HepG2 (cell line): ENCODE measurements around the gene C2orf42. TPM values are rescaled to one million over a fixed set of nuclear protein-coding genes. Genes with fewer than 3 reads are reported as not detected.
A peak's percentile ranks its signal among the peaks of the same experiment; 100 is the strongest.

ENCODE experiments used
- EEA1 ChIP-seq: sonication (generic); formaldehyde crosslinking; IDR thresholded peaks from 2 replicates; pipeline ENCODE4 v1.5.1; 2020; ENCODE audit warnings: mild to moderate bottlenecking, missing genetic modification reagents, borderline replicate concordance
- RBM39 ChIP-seq: fragments of 200-400 bp; formaldehyde crosslinking; IDR thresholded peaks from one replicate; pipeline ENCODE4 v1.6.1; 2018; ENCODE audit warnings: antibody characterized with exemption, mild to moderate bottlenecking, low read depth, low read length; ENCODE audit not compliant: poor library complexity, severe bottlenecking
- SAFB2 ChIP-seq: sonication (generic); formaldehyde crosslinking; IDR thresholded peaks from 2 replicates; pipeline ENCODE4 v1.5.1; 2020; ENCODE audit warnings: missing genetic modification reagents, low read depth, mild to moderate bottlenecking, borderline replicate concordance
- SMAD3 ChIP-seq: sonication (generic); formaldehyde crosslinking; IDR thresholded peaks from 2 replicates; pipeline ENCODE4 v1.4.0; 2020; ENCODE audit warnings: missing genetic modification reagents
- STAT5B ChIP-seq: sonication (generic); formaldehyde crosslinking; IDR thresholded peaks from 2 replicates; pipeline ENCODE4 v1.4.0; 2020; ENCODE audit warnings: missing genetic modification reagents
- TCF7L2 ChIP-seq: IDR thresholded peaks from 2 replicates; pipeline ENCODE4 v1.6.1; 2011; ENCODE audit warnings: mild to moderate bottlenecking, low read depth, low read length, moderate library complexity
- TEAD3 ChIP-seq: optimal IDR thresholded peaks from 2 replicates; pipeline ENCODE3; 2016; ENCODE audit warnings: borderline replicate concordance
- ZBTB3 ChIP-seq: sonication (generic); formaldehyde crosslinking; IDR thresholded peaks from 2 replicates; pipeline ENCODE4 v1.4.0; 2020; ENCODE audit warnings: low read depth, mild to moderate bottlenecking, moderate library complexity, missing genetic modification reagents, borderline replicate concordance
- ZNF136 ChIP-seq: sonication (generic); formaldehyde crosslinking; IDR thresholded peaks from 2 replicates; pipeline ENCODE4 v1.8.1; 2022; ENCODE audit warnings: low read depth, mild to moderate bottlenecking, moderate library complexity, missing genetic modification reagents
- ZNF343 ChIP-seq: sonication (generic); formaldehyde crosslinking; IDR thresholded peaks from 2 replicates; pipeline ENCODE4 v1.4.0; 2020; ENCODE audit warnings: mild to moderate bottlenecking, missing genetic modification reagents
- ZNF570 ChIP-seq: sonication (generic); formaldehyde crosslinking; IDR thresholded peaks from 2 replicates; pipeline ENCODE4 v1.4.0; 2020; ENCODE audit warnings: mild to moderate bottlenecking, missing genetic modification reagents, borderline replicate concordance
- ZNF577 ChIP-seq: sonication (generic); formaldehyde crosslinking; IDR thresholded peaks from 2 replicates; pipeline ENCODE4 v1.4.0; 2020; ENCODE audit warnings: mild to moderate bottlenecking, low read depth, missing genetic modification reagents, borderline replicate concordance
- ZNF724P ChIP-seq: sonication (generic); formaldehyde crosslinking; IDR thresholded peaks from 2 replicates; pipeline ENCODE4 v1.8.0; 2022; ENCODE audit warnings: missing genetic modification reagents, borderline replicate concordance
- ZNF792 ChIP-seq: IDR thresholded peaks from 2 replicates; pipeline ENCODE4 v1.6.1; 2016
- polyA plus RNA-seq, 8 experiments: library from polyadenylated mRNA; depleted of rRNA in 3 of 8; stranded (reverse) in 7 of 8; unstranded in 1 of 8; fragments of >200 nt; fragmentation: Illumina TruSeq in 4 of 8; extraction: Trizol in 4 of 8; gene quantifications; 2 replicates each; pipeline versions ENCODE4 v1.2.1 to v1.2.3, GENCODE V29; 2011 to 2016; ENCODE audit warnings: low read depth in 4 of 8, missing spikeins in 1 of 8, mixed read lengths in 1 of 8; ENCODE audit not compliant: insufficient read depth in 1 of 8
- total RNA-seq, 5 experiments: library from RNA; depleted of rRNA; stranded (reverse); fragments of >200 nt; fragmentation: Illumina TruSeq; extraction: Trizol; gene quantifications; 2 replicates each; pipeline ENCODE4 v1.2.3, GENCODE V29; 2016; ENCODE audit warnings: low read depth in 1 of 5
- TF ChIP-seq, protein P1 (sequence below): sonication (generic); formaldehyde crosslinking; IDR thresholded peaks from 2 replicates; pipeline ENCODE4 v1.4.0; 2020; ENCODE audit warnings: missing genetic modification reagents, borderline replicate concordance
- TF ChIP-seq, protein P2 (sequence below): sonication (generic); formaldehyde crosslinking; IDR thresholded peaks from 2 replicates; pipeline ENCODE4; 2020; ENCODE audit warnings: missing genetic modification reagents, mild to moderate bottlenecking, borderline replicate concordance
- TF ChIP-seq, protein P3 (sequence below): sonication (generic); formaldehyde crosslinking; IDR thresholded peaks from 2 replicates; pipeline ENCODE4 v1.9.0; 2022; ENCODE audit warnings: missing genetic modification reagents, mild to moderate bottlenecking, borderline replicate concordance
- TF ChIP-seq, protein P4 (sequence below): sonication (generic); formaldehyde crosslinking; IDR thresholded peaks from 2 replicates; pipeline ENCODE4 v1.9.0; 2021; ENCODE audit warnings: missing genetic modification reagents, borderline replicate concordance
- TF ChIP-seq, protein P5 (sequence below): sonication (generic); IDR thresholded peaks from 2 replicates; pipeline ENCODE4 v1.6.1; 2016; ENCODE audit warnings: low read depth, borderline replicate concordance

The C2orf42 gene
- total and polyA plus RNA-seq, 2 of the 13 experiments (the other 11 are each of a cell fraction or from before 2014, with no cell fraction given): 9.3 to 9.9 TPM

DNA sequence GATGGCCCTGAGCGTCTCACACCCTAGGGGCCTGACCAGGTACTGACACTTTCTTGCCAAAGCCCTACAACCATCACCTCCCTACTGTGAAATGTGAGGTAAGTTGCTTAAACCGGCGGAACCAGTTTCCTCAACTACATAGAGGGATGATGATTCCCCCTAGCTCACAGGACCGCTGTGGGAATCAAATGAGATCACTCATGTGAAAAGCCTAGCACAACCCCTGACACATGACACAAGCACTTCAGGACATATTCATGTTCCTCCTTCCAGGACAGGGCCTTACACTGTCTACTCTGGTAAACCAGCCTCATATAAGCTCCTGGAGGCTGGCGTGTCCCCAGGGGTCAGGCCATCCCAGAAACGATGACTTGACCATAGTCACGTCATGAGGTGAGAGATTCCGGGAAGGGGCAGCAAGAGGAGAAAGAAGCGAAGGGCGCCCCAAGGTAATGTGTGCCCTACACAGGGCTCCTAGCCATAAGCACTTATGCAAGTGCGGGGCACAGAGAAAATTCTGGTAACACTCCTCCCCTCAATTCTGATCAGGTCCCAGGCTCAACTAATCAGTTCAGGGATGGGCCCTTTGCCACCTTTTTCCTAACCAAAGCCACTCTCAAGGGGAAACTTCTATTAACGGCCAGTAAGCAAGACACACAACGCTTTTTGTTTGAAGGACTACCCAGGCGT lies 49.5 kb downstream of the C2orf42 start (continued):
- TF ChIP-seq, protein P1, sequence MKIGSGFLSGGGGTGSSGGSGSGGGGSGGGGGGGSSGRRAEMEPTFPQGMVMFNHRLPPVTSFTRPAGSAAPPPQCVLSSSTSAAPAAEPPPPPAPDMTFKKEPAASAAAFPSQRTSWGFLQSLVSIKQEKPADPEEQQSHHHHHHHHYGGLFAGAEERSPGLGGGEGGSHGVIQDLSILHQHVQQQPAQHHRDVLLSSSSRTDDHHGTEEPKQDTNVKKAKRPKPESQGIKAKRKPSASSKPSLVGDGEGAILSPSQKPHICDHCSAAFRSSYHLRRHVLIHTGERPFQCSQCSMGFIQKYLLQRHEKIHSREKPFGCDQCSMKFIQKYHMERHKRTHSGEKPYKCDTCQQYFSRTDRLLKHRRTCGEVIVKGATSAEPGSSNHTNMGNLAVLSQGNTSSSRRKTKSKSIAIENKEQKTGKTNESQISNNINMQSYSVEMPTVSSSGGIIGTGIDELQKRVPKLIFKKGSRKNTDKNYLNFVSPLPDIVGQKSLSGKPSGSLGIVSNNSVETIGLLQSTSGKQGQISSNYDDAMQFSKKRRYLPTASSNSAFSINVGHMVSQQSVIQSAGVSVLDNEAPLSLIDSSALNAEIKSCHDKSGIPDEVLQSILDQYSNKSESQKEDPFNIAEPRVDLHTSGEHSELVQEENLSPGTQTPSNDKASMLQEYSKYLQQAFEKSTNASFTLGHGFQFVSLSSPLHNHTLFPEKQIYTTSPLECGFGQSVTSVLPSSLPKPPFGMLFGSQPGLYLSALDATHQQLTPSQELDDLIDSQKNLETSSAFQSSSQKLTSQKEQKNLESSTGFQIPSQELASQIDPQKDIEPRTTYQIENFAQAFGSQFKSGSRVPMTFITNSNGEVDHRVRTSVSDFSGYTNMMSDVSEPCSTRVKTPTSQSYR: no peak
- no peak for TF ChIP-seq ZNF792
- TF ChIP-seq, protein P2, sequence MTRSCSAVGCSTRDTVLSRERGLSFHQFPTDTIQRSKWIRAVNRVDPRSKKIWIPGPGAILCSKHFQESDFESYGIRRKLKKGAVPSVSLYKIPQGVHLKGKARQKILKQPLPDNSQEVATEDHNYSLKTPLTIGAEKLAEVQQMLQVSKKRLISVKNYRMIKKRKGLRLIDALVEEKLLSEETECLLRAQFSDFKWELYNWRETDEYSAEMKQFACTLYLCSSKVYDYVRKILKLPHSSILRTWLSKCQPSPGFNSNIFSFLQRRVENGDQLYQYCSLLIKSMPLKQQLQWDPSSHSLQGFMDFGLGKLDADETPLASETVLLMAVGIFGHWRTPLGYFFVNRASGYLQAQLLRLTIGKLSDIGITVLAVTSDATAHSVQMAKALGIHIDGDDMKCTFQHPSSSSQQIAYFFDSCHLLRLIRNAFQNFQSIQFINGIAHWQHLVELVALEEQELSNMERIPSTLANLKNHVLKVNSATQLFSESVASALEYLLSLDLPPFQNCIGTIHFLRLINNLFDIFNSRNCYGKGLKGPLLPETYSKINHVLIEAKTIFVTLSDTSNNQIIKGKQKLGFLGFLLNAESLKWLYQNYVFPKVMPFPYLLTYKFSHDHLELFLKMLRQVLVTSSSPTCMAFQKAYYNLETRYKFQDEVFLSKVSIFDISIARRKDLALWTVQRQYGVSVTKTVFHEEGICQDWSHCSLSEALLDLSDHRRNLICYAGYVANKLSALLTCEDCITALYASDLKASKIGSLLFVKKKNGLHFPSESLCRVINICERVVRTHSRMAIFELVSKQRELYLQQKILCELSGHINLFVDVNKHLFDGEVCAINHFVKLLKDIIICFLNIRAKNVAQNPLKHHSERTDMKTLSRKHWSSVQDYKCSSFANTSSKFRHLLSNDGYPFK (CRISPR knock-in tag): no peak
- TF ChIP-seq SMAD3 (CRISPR knock-in tag): peak; percentile 15; the same call in 1 of the 2 replicates
- TF ChIP-seq ZNF570 (CRISPR knock-in tag): no peak
- TF ChIP-seq TEAD3: no peak
- TF ChIP-seq, protein P3, sequence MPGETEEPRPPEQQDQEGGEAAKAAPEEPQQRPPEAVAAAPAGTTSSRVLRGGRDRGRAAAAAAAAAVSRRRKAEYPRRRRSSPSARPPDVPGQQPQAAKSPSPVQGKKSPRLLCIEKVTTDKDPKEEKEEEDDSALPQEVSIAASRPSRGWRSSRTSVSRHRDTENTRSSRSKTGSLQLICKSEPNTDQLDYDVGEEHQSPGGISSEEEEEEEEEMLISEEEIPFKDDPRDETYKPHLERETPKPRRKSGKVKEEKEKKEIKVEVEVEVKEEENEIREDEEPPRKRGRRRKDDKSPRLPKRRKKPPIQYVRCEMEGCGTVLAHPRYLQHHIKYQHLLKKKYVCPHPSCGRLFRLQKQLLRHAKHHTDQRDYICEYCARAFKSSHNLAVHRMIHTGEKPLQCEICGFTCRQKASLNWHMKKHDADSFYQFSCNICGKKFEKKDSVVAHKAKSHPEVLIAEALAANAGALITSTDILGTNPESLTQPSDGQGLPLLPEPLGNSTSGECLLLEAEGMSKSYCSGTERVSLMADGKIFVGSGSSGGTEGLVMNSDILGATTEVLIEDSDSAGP: no peak; the same call in 1 of the 2 replicates
- TF ChIP-seq ZNF136 (CRISPR knock-in tag): peak; percentile 78; the same call in 1 of the 2 replicates
- no peak for TF ChIP-seq RBM39
- TF ChIP-seq, protein P4, sequence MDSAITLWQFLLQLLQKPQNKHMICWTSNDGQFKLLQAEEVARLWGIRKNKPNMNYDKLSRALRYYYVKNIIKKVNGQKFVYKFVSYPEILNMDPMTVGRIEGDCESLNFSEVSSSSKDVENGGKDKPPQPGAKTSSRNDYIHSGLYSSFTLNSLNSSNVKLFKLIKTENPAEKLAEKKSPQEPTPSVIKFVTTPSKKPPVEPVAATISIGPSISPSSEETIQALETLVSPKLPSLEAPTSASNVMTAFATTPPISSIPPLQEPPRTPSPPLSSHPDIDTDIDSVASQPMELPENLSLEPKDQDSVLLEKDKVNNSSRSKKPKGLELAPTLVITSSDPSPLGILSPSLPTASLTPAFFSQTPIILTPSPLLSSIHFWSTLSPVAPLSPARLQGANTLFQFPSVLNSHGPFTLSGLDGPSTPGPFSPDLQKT (CRISPR knock-in tag): no peak
- no peak for TF ChIP-seq EEA1 (CRISPR knock-in tag)
- TF ChIP-seq SAFB2 (CRISPR knock-in tag): no peak
- no peak; the same call in 1 of the 2 replicates for TF ChIP-seq ZNF724P
- no peak for TF ChIP-seq TCF7L2
- no peak for TF ChIP-seq ZBTB3
- no peak for TF ChIP-seq STAT5B
- no peak for TF ChIP-seq ZNF343 (CRISPR knock-in tag)
- no peak for TF ChIP-seq ZNF577 (CRISPR knock-in tag)
- TF ChIP-seq, protein P5, sequence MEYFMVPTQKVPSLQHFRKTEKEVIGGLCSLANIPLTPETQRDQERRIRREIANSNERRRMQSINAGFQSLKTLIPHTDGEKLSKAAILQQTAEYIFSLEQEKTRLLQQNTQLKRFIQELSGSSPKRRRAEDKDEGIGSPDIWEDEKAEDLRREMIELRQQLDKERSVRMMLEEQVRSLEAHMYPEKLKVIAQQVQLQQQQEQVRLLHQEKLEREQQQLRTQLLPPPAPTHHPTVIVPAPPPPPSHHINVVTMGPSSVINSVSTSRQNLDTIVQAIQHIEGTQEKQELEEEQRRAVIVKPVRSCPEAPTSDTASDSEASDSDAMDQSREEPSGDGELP: no peak
